Uterus (tissue), 4 donors: ENCODE results near the gene CHST13. TPM values are rescaled to one million over a fixed set of nuclear protein-coding genes. Genes with fewer than 3 reads are reported as not detected.

Experiments used
- DNase-seq, 2 donors: peaks; one replicate each; pipeline ENCODE4 v3.0.0-alpha.2; 2019 to 2020
- H3K27ac ChIP-seq, 2 donors: fragments of 200-600 bp; sonication (generic); 1 replicate in 1 of 2; 2 replicates in 1 of 2; pipeline ENCODE4 v1.5.1; 2016 to 2018
- H3K27me3 ChIP-seq, 2 donors: fragments of 200-600 bp; sonication (generic); one replicate each; pipeline ENCODE4 v1.5.1; 2018 to 2019; ENCODE audit warnings: control low read depth in 1 of 2
- H3K36me3 ChIP-seq, 2 donors: fragments of 200-600 bp; sonication (generic); one replicate each; pipeline ENCODE4 v1.5.1; 2019; ENCODE audit warnings: control low read depth in 1 of 2
- H3K4me1 ChIP-seq, 2 donors: fragments of 200-600 bp; sonication (generic); one replicate each; pipeline ENCODE4 v1.5.1; 2018 to 2019; ENCODE audit warnings: control low read depth in 1 of 2
- H3K4me3 ChIP-seq, 2 donors: fragments of 200-600 bp; sonication (generic); 1 replicate in 1 of 2; 2 replicates in 1 of 2; pipeline ENCODE4 v1.5.1; 2018 to 2019; ENCODE audit warnings: mild to moderate bottlenecking in 1 of 2
- H3K9me3 ChIP-seq, 2 donors: fragments of 200-600 bp; sonication (generic); one replicate each; pipeline ENCODE4 v1.5.1; 2019; ENCODE audit warnings: control low read depth in 1 of 2
- CTCF ChIP-seq, 4 experiments: fragments of 200-600 bp in 2 of 4; fragments of 450-650 bp in 2 of 4; sonication (generic) in 2 of 4; IDR thresholded peaks; one replicate each; pipeline ENCODE4 v1.5.1; 2016 to 2019; ENCODE audit warnings: antibody characterized with exemption in 4 of 4, mild to moderate bottlenecking in 2 of 4, moderate library complexity in 1 of 4
- POLR2A ChIP-seq, 2 donors: fragments of 450-650 bp; IDR thresholded peaks; one replicate each; pipeline ENCODE4 v1.6.1; 2016; ENCODE audit warnings: antibody characterized with exemption in 2 of 2, mild to moderate bottlenecking in 1 of 2, moderate library complexity in 1 of 2
- intact Hi-C: fragments of 100-400 bp; cut with DNase I; formaldehyde crosslinking; loops from one replicate; pipeline ENCODE4 v1.15.1; 2023; ENCODE audit warnings: low total_unique reads
- total RNA-seq, 4 donors: library from RNA; depleted of rRNA in 3 of 4; stranded (reverse); fragments of >200 nt in 3 of 4; gene quantifications; one replicate each; pipeline versions ENCODE4 v1.1.0 to v1.2.4, GENCODE V29; 2014 to 2023
- donor health status: DM: yes; HTN: yes; CAD: no.

CHST13 gene
- total RNA-seq, 4 donors from 2014 or later: 0.24 to 0.62 TPM; not detected in 2

- no peak overlapping the region for H3K27ac ChIP-seq
- no peak overlapping the region for H3K4me3 ChIP-seq
- peak; percentile 6 to 8 for DNase-seq
- no peaks in the 10 kb centered on the region for H3K36me3 ChIP-seq
- H3K27me3 ChIP-seq: no peaks in the 10 kb centered on the region
- intact Hi-C loops: no loop called here
- no peaks in the 10 kb centered on the region for H3K4me1 ChIP-seq
- no peaks in the 10 kb centered on the region for H3K9me3 ChIP-seq
- no peak for TF ChIP-seq POLR2A (IDR thresholded peaks at IDR 0.05)
- TF ChIP-seq CTCF (IDR thresholded peaks at IDR 0.05): no peak
These were observed 28.8 kb downstream of the CHST13 start for GRCh38 chr3:126552688-126553283.

GRCh38 chr3:126553284-126554084 lies 29.5 kb downstream of the CHST13 start:
- TF ChIP-seq POLR2A (IDR thresholded peaks at IDR 0.05) (no peak), CTCF (IDR thresholded peaks at IDR 0.05) (no peak)
- DNase-seq: peak; percentile 3 to 7
- Histone ChIP-seq H3K36me3 (no peaks in the 10 kb centered on the region), H3K27ac (no peak overlapping the region), H3K27me3 (no peaks in the 10 kb centered on the region), H3K4me1 (no peaks in the 10 kb centered on the region), H3K9me3 (no peaks in the 10 kb centered on the region), H3K4me3 (no peak overlapping the region)
- intact Hi-C loops: no loop called here

GRCh38 chr3:126554560-126555525 lies 30.9 kb downstream of the CHST13 start:
- Histone ChIP-seq H3K27ac (no peak overlapping the region), H3K27me3 (no peaks in the 10 kb centered on the region), H3K36me3 (no peaks in the 10 kb centered on the region), H3K4me3 (no peak overlapping the region), H3K9me3 (no peaks in the 10 kb centered on the region), H3K4me1 (no peaks in the 10 kb centered on the region)
- intact Hi-C loops: no loop called here
- TF ChIP-seq POLR2A (IDR thresholded peaks at IDR 0.05) (no peak), CTCF (IDR thresholded peaks at IDR 0.05) (no peak)
- DNase-seq: peak; percentile 6

- Histone ChIP-seq H3K36me3 (no peaks in the 10 kb centered on the region), H3K27me3 (no peaks in the 10 kb centered on the region), H3K27ac (no peak overlapping the region), H3K4me1 (no peaks in the 10 kb centered on the region), H3K4me3 (no peak overlapping the region), H3K9me3 (no peaks in the 10 kb centered on the region)
- intact Hi-C loops: no loop called here
- TF ChIP-seq POLR2A (IDR thresholded peaks at IDR 0.05): no peak
- TF ChIP-seq CTCF (IDR thresholded peaks at IDR 0.05): no peak
- DNase-seq: peak; percentile 5 to 8
These were observed 32.1 kb downstream of the CHST13 start for GRCh38 chr3:126555795-126556636.
